Keratinocyte (primary cell): ENCODE data around the gene MRPS7.

Experiments
- CTCF ChIP-seq, 3 experiments: IDR thresholded peaks in 1 of 3; conservative IDR thresholded peaks in 1 of 3; optimal IDR thresholded peaks in 1 of 3; 2 replicates in 2 of 3; 3 replicates in 1 of 3; pipeline versions ENCODE3 to v1.5.1; 2011; ENCODE audit warnings: low read length in 3 of 3, mild to moderate bottlenecking in 3 of 3, moderate library complexity in 2 of 3, control low read depth in 1 of 3, inconsistent platforms in 1 of 3; ENCODE audit not compliant: insufficient read depth in 2 of 3; ENCODE audit errors: extremely low read depth in 1 of 3
- EZH2 ChIP-seq: IDR thresholded peaks from one replicate; pipeline ENCODE4 v1.6.1; 2012; ENCODE audit warnings: inconsistent platforms, mild to moderate bottlenecking, low read length, moderate library complexity

- TF ChIP-seq CTCF (optimal IDR thresholded peaks at IDR 0.05 in 1 of 3, IDR thresholded peaks at IDR 0.05 in 1 of 3, conservative IDR thresholded peaks at IDR 0.05 in 1 of 3; ENCODE audit: extremely low read depth in 1 of 3, insufficient read depth in 2 of 3, low read length in 3 of 3) (no peak), EZH2 (no peak)
These were observed 43.5 kb upstream of the MRPS7 start for GRCh38 chr17:75218131-75218530.
